Measurements from ENCODE around the gene DUSP2. TPM values are rescaled to one million over a fixed set of nuclear protein-coding genes. Genes with fewer than 3 reads are reported as not detected.

Gene DUSP2
- 1 to 10 TPM in 4 of 6 donors, under 1 TPM in 2; 0.32 to 3.1 (median 1.2) TPM for total RNA-seq
- 1 to 10 TPM; 1.3 to 1.8 TPM for polyA plus RNA-seq

- Histone ChIP-seq H3K27me3 (no peaks in the 10 kb centered on the region), H3K4me1 (no peaks in the 10 kb centered on the region), H3K36me3 (no peaks in the 10 kb centered on the region), H3K9me3 (no peaks in the 10 kb centered on the region), H3K4me3 (peak within 1 kb of the TSS; percentile 40 to 71 (median 48)), H3K27ac (peak within 1 kb of the TSS in 1 of 4 donors; percentile 67)
- DNase-seq = peak; percentile 73 to 83 (median 77)
- 4% methylated on average over 75 to 94 of the region's 94 CpGs for WGBS, 2 donors
- intact Hi-C loops (cut with DNase I) = no loop called here
- ATAC-seq = peak; percentile 73 to 88 (median 80)
- no peak for TF ChIP-seq CTCF (IDR thresholded peaks at IDR 0.05)
- no peak for FAIRE-seq
These were observed at the start of gene DUSP2 for GRCh38 chr2:96145036-96145847. Gene DUSP2, minus strand, starts transcription at chr2:96145440. Its CDS starts 86 bp downstream, at chr2:96145354.

GRCh38 chr2:96191937-96192670, 46.9 kb upstream of the DUSP2 start:
- H3K27ac ChIP-seq = no peak overlapping the region
- no peak for TF ChIP-seq CTCF (IDR thresholded peaks at IDR 0.05)
- H3K27me3 ChIP-seq = no peaks in the 10 kb centered on the region
- ATAC-seq = no peak
- no peak for FAIRE-seq
- intact Hi-C loops (cut with DNase I) = no loop called here
- no peak for DNase-seq
- 89 to 92% methylated on average over 11 of the region's 11 CpGs for WGBS, 2 donors
- no peak overlapping the region for H3K4me3 ChIP-seq
- no peaks in the 10 kb centered on the region for H3K9me3 ChIP-seq
- H3K36me3 ChIP-seq = peaks cover 0 to 47% (median 38%) of the 10 kb centered on the region in 3 donors
- no peaks in the 10 kb centered on the region for H3K4me1 ChIP-seq

GRCh38 chr2:96188821-96189526, 43.7 kb upstream of the DUSP2 start:
- FAIRE-seq = no peak
- TF ChIP-seq CTCF (IDR thresholded peaks at IDR 0.05) = no peak
- no peaks in the 10 kb centered on the region for H3K27me3 ChIP-seq
- ATAC-seq = no peak
- H3K9me3 ChIP-seq = no peaks in the 10 kb centered on the region
- H3K4me1 ChIP-seq = no peaks in the 10 kb centered on the region
- peaks cover 7 to 71% (median 42%) of the 10 kb centered on the region in 3 donors for H3K36me3 ChIP-seq
- DNase-seq = no peak
- WGBS, 2 donors = 95% methylated on average over 12 of the region's 12 CpGs
- H3K4me3 ChIP-seq = no peak overlapping the region
- H3K27ac ChIP-seq = no peak overlapping the region
- intact Hi-C loops (cut with DNase I) = no loop called here

GRCh38 chr2:96186562-96186961, 41.3 kb upstream of the DUSP2 start:
- no peak overlapping the region for H3K4me3 ChIP-seq
- 63 to 69% methylated on average over 5 of the region's 5 CpGs for WGBS, 2 donors
- no peak for TF ChIP-seq CTCF (IDR thresholded peaks at IDR 0.05)
- ATAC-seq (no peak), FAIRE-seq (no peak), DNase-seq (no peak)
- peaks cover 7 to 49% (median 22%) of the 10 kb centered on the region in 3 donors for H3K36me3 ChIP-seq
- H3K4me1 ChIP-seq = no peaks in the 10 kb centered on the region
- intact Hi-C loops (cut with DNase I) = no loop called here
- H3K27me3 ChIP-seq = no peaks in the 10 kb centered on the region
- no peaks in the 10 kb centered on the region for H3K9me3 ChIP-seq
- H3K27ac ChIP-seq = no peak overlapping the region

All from pancreas (tissue), 10 donors.